ENCODE results near the gene SUN1.

The SUN1 gene

GRCh38 chr7:873367-874002, 41.2 kb downstream of the SUN1 start:
- Mint-ChIP-seq H3K36me3 (ENCODE audit: low read depth) (peaks cover 47% of the 10 kb centered on the region), H3K27ac (no peak overlapping the region), H3K4me3 (no peak overlapping the region), H3K27me3 (ENCODE audit: low read depth, poor library complexity) (peaks cover 3% of the 10 kb centered on the region), H3K4me1 (peaks cover 23% of the 10 kb centered on the region), H3K9me3 (no peaks in the 10 kb centered on the region)
- TF ChIP-seq CTCF (IDR thresholded peaks at IDR 0.05) = peak; percentile 76
- DNase-seq = peak; percentile 67

- Mint-ChIP-seq H3K36me3 (ENCODE audit: low read depth) (peaks cover 43% of the 10 kb centered on the region), H3K27ac (no peak overlapping the region), H3K27me3 (ENCODE audit: low read depth, poor library complexity) (peaks cover 3% of the 10 kb centered on the region), H3K4me1 (peaks cover 26% of the 10 kb centered on the region), H3K4me3 (no peak overlapping the region), H3K9me3 (no peaks in the 10 kb centered on the region)
- no peak for DNase-seq
- no peak for TF ChIP-seq CTCF (IDR thresholded peaks at IDR 0.05)
These were observed 41.9 kb downstream of the SUN1 start for GRCh38 chr7:874031-874749.

- no peak for TF ChIP-seq CTCF (IDR thresholded peaks at IDR 0.05)
- Mint-ChIP-seq H3K4me1 (peaks cover 33% of the 10 kb centered on the region), H3K36me3 (ENCODE audit: low read depth) (peaks cover 37% of the 10 kb centered on the region), H3K27me3 (ENCODE audit: low read depth, poor library complexity) (peaks cover 3% of the 10 kb centered on the region), H3K9me3 (no peaks in the 10 kb centered on the region), H3K4me3 (no peak overlapping the region), H3K27ac (no peak overlapping the region)
- no peak for DNase-seq
These were observed 42.8 kb downstream of the SUN1 start for GRCh38 chr7:875051-875450.

- H3K4me3 Mint-ChIP-seq = no peak overlapping the region
- peak; percentile 24 for DNase-seq
These were observed 43.3 kb downstream of the SUN1 start for GRCh38 chr7:875476-876076.

GRCh38 chr7:876077-876971, 44.0 kb downstream of the SUN1 start, which contains the start of gene GET4:
TSS of gene GET4 (plus strand) at chr7:876554. CDS start at chr7:876646, 92 bp downstream.
- no peak for TF ChIP-seq CTCF (IDR thresholded peaks at IDR 0.05)
- H3K4me1 Mint-ChIP-seq = peaks cover 33% of the 10 kb centered on the region
- no peaks in the 10 kb centered on the region for H3K9me3 Mint-ChIP-seq
- H3K4me3 Mint-ChIP-seq = peak within 1 kb of the TSS; percentile 94
- H3K36me3 Mint-ChIP-seq (ENCODE audit: low read depth) = peaks cover 27% of the 10 kb centered on the region
- peak within 1 kb of the TSS; percentile 83 for H3K27ac Mint-ChIP-seq
- H3K27me3 Mint-ChIP-seq (ENCODE audit: low read depth, poor library complexity) = peaks cover 3% of the 10 kb centered on the region
- DNase-seq = peak; percentile 96

More at GRCh38 chr7:875476-876076, 43.3 kb downstream of the SUN1 start:
- Mint-ChIP-seq H3K4me1 (peaks cover 33% of the 10 kb centered on the region), H3K27me3 (ENCODE audit: low read depth, poor library complexity) (peaks cover 3% of the 10 kb centered on the region), H3K27ac (no peak overlapping the region), H3K36me3 (ENCODE audit: low read depth) (peaks cover 34% of the 10 kb centered on the region), H3K9me3 (no peaks in the 10 kb centered on the region)
- no peak for TF ChIP-seq CTCF (IDR thresholded peaks at IDR 0.05)

Measured in nephron progenitor cell (in vitro differentiated cells).